Left lung (tissue), 8 donors: ENCODE results near the gene SNAP47. TPM values are rescaled to one million over a fixed set of nuclear protein-coding genes. Genes with fewer than 3 reads are reported as not detected.

Source experiments
- polyA plus RNA-seq, 6 donors: library from polyadenylated mRNA; unstranded; fragments of 120-200 nt; gene quantifications; one replicate each; pipeline ENCODE4 v1.2.1, GENCODE V29; 2013; ENCODE audit not compliant: insufficient read length in 6 of 6
- total RNA-seq, 2 donors: library from RNA; stranded (reverse); fragmentation: NEBNext Ultra II Directional; extraction: Animal tissue kit (Norgen Biotek cat#: 25700); gene quantifications; one replicate each; pipeline ENCODE4 v1.2.1, GENCODE V29; 2021
- donor health status: DM: no; HTN: yes; CAD: no.
- donor health status: DM: no; HTN: no; CAD: no.

Gene SNAP47
- total and polyA plus RNA-seq, 8 donors, result 24.5 to 44.9 (median 41.3) TPM

Other genes starting within 250 kb of the SNAP47 start
- 1 to 10 TPM; 7.3 to 8.4 TPM for gene ZNF678, start 171.9 kb upstream of the SNAP47 start, total RNA-seq
- gene ZNF678, start 171.9 kb upstream of the SNAP47 start, polyA plus RNA-seq, result 10 to 100 TPM; 16.2 to 19.5 (median 17.2) TPM
- gene JMJD4, start 133 bp upstream of the SNAP47 start, total RNA-seq, result 10 to 100 TPM; 13.4 to 16.1 TPM
- gene JMJD4, start 133 bp upstream of the SNAP47 start, polyA plus RNA-seq, result 10 to 100 TPM; 15.0 to 18.6 (median 17.8) TPM
- gene PRSS38, start 80.2 kb downstream of the SNAP47 start, total RNA-seq, result not detected
- gene PRSS38, start 80.2 kb downstream of the SNAP47 start, polyA plus RNA-seq, result not detected
- gene WNT9A, start 212.5 kb downstream of the SNAP47 start, total RNA-seq, result 1 to 10 TPM; 4.6 to 8.5 TPM
- gene WNT9A, start 212.5 kb downstream of the SNAP47 start, polyA plus RNA-seq, result 1 to 10 TPM; 2.1 to 3.4 (median 2.8) TPM